Activated CD4-positive, alpha-beta T cell treated with anti-CD3 and anti-CD28 coated beads for 24 hours (primary cell): Measurements from ENCODE around the gene FSCN2.
"Not testable (repeated sequence)": the region's sequence is repeated elsewhere in the genome, so short reads cannot be mapped to it uniquely, and the experiment has no call there.

Experiments
- DNase-seq, 2 donors: peaks; one replicate each; pipeline ENCODE4 v3.0.0-alpha.2; 2020; ENCODE audit warnings: low read depth in 2 of 2

The FSCN2 gene

DNA sequence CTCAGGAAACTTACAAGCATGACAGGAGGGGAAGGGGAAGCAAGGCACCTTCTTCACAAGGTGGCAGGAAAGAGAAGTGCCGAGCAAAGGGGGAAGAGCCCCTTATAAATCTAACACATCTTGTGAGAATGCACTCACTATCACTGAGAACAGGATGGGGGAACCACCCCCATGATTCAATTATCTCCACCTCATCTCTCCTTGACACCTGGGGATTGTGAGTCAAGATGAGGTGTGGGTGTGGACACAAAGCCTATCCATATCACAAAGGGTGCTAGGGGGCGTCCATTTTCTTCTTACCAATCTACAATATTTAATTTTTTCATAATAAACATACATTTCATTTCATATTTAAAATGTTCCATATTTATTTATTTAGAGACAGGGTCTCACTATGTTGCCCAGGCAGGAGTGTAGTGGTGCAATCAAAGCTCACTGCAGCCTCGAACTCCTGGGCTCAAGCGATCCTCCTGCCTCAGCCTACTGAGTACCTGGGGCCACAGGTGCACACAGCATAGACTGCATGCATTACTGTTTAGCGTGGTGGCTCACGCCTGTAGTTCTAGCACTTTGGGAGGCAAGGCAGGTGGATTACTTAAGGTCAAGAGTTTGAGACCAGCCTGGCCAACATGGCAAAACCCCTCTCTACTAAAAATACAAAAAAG, 50.5 kb downstream of the FSCN2 start:
- no peak for DNase-seq

DNA sequence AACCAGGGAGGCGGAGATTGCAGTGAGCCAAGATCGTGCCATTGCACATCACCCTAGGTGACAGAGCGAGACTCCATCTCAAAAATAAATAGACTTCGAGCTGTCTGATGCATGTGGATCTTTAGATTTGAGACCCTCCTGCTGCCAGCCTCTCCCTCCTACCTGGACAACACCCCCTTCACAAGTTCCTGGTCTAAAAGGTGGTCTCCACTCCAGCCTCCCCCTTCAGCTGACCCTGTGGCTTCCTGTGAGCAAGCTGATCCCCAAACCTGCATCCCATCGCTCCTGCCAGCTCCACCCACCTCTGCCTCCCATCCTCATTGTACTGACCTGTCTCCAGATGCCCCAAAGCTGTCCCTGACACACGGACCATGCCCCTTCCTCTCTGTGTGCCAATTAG, 51.1 kb downstream of the FSCN2 start:
- DNase-seq = no peak

DNA sequence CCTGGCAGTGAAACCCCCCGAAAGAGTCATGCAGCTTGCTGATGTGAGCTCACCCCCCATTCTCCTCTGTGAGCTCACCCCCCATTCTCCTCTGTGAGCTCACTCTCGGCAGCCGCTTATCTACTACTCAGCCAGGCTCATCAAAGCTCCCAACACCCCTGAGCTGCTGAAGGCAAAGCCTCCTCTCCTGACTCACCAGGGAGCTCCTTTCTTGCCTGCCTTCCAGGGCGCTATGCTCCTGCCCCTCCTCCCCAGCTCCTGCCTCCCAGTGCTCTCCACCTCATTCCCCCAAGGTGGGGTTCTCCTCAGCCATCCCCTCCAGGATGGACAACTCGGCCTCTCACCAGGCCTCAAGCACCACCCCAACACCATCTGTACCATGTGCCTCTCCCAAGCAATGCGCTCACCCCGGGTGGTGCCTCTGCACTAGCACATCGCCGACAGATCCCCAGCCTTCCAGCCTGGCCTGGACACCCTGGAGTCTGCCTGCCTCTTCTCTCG, 51.7 kb downstream of the FSCN2 start:
- no peak for DNase-seq

DNA sequence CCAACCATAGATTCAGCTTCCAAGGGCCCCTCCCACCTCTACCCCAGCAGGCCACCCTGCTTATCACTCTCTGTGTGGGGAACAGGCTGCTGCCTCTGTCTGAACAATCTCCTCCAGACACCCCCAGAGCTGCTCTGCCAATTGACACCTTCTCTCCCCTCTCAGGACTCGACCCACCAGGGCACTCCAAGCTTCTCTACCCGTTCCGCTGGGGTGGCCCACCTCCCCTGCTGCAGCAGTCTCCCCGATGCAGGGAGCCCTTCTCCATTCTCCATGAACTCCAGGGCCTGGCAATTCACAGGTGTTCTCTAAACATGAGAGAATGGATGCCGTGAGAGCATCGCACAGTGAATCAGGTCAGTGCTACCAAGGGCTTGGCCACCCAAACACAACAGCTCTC, 52.3 kb downstream of the FSCN2 start:
- DNase-seq = no peak

DNA sequence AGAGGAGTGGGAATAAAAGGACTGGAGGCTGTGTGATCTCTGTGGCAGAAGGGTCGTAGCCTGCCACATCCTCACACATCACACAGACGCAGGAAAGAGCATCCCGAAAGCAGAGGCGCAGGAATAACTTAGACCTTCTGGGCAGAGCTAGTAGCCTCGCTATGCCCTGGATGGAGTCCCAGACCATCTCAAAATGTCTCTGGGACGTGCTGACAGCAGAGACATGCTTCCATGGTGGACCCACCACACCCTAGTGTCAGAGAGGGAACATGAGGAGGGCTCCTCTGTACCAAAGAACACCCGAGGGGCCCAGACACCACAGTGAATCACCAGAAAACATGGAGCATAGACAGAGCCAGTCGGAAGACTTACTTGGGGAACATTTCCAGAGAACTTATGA, 53.6 kb downstream of the FSCN2 start:
- DNase-seq = no peak

DNA sequence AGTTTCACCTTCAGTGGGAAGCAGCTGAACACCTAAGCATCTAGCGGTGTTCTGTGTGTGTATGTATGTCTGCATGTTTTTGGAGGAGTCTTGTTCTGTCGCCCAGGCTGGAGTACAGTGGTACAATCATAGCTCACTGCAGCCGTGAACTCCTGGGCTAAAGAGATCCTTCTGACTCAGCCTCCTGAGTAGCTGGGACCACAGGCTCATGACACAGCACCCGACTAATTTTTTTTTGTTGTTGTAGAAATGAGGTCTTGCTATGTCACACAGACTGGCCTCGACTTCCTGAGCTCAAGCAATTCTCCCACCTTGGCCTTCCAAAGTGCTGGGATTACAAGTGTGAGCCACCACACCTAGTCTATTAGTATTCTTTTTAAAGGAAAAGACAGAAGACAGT, 54.2 kb downstream of the FSCN2 start:
- DNase-seq = no peak

DNA sequence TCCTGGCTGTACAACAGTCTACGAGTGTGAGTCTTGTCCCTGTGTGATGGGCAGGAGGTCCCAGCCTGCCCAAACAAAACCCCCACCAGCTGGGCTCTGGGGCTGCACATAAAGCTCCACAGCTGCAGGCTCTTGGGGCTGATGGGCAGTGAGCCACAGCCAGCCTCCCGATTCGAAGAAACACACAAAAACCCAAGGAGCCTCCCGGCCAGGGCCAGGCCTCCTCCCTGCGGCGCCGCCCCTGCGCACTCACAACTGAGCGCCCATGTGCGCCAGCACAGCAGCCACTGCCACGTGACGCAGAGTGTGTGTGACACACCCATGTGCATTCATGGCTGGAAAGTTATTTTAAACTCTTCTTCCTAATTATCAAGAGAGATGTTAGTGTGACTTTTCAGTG, 54.6 kb downstream of the FSCN2 start:
- no peak for DNase-seq

DNA sequence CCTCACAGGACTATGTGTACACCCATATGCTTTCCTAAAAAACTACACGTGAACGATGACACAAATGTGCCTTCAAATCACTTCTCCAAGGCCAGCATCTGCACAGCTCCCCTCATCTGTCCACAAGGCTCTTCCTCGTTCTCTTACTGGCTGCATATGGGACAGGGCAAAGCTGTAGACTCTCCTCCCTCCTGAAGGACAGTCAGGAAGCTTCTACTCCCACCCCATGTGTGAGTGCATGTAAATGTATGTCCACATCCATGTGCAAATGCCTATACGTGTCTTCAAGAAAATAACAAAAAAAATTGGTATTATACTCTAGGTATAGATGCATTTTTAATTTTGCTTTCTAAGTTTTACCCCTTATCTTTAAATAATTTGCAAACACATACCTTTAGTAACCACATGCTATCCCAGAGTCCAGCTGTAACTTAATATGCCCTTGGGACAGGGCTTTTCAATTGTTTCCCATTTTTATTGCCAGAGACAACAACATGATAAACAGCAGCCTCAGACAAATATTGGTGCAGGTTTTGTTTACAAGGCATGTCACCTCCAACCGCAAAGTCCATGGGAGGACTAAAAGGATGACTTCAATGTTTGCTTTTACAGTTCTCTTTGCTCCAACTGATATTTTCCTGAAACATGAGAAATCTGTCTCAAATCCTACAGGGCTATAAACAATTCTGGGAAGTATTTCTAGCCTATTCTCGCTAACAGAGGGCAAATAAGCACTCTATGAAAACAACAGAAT, 55.6 kb downstream of the FSCN2 start:
- DNase-seq = no peak

DNA sequence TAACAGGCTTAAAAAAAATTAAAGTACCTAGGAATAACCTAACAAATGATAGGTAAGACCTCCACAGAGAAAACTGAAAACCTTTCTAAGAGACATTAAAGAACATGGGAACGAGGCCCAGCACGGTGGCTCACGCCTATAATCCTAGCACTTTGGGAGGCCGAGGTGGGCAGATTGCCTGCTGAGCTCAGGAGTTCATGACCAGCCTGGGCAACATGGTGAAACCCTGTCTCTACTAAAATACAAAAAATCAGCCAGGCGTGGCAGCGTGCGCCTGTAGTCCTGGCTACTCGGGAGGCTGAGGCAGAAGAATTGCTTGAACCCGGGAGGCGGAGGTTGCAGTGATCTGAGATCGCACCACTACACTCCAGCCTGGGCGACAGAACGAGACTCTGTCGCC, 56.6 kb downstream of the FSCN2 start:
- DNase-seq = not testable (repeated sequence)

DNA sequence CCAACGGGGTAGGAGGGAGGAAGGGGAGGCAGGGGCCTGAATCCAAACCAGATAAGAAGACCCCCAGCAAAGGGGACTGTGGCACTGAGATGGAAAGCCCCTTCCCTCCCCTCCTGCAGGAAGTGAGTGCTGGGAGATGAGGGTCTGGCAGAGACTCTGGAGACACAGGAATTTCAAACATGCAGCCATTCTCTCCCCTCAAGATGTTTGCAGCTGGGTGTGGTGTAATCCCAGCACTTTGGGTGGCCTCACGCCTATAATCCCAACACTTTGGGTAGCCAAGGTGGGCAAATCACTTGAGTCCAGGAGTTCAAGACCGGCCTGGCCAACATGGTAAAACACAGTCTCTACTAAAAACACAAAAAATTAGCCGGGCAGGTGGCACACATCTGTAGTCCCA, 57.9 kb downstream of the FSCN2 start:
- DNase-seq = no peak
